ENCODE measurements around the gene SMPD3.
A peak's percentile ranks its signal among the peaks of the same experiment; 100 is the strongest.

The SMPD3 gene

DNA sequence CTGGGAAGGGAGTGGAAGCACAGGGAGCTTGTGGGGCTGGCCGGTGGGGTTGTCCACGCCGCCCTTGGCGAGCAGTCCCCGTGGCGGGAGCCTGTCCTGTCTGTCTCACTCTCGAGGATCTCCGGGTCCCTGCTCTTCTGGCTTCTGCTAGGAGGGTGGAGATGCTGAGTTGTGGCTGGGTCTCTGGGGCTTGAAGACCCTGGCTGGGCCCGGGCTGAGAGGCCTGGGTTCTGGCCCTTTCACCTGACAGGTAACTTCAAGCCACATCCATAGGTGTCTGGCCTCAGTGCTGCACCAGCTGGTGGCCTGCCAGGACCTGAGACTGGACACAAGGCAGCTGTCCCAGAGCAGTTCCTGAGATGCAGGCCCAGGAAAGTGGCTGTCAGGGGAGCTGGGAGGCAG is 90.8 kb downstream of the SMPD3 start:
- DNase-seq (ENCODE audit: low read depth in 2 of 2), result no peak

GRCh38 chr16:68356919-68357286 is 91.4 kb downstream of the SMPD3 start:
- DNase-seq (ENCODE audit: low read depth in 2 of 2), result no peak

DNA sequence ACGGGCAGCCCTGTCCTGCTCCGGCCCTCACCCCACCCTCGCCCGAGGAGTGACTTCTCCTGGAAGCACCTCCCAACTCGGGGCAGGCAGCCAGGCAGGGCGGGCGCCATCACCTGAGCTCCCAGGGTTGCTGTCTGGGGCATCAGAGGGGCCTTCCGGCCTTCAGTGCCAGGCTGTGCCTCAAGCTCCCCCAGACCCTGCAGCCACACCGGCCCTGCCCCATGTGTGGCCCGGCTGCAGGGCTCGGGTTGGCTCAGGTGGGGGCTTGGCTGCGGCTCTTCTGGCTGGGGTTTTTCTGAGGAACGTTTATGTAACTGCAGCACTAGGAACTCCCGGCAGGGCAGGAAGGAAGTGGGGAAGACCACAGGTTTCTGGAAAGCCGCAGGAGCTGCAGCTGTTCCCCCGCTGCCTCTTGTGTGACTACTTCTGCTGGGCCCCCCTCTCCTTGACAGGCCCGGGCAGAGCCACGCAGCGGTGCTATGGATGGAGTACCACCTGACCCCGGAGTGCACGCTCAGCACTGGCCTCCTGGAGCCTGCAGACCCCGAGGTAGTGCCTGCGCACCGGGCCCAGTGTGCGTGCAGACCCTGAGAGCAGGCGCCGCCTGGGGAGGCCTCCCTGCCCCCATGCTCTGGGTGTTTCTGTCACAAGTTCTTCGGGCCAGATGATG is 91.9 kb downstream of the SMPD3 start:
- peak; percentile 53 to 66 for DNase-seq (ENCODE audit: low read depth in 2 of 2)

- no peak for DNase-seq (ENCODE audit: low read depth in 2 of 2)
Observed at GRCh38 chr16:68355447-68356248, 92.7 kb downstream of the SMPD3 start.

- DNase-seq (ENCODE audit: low read depth in 2 of 2), result no peak
Observed at GRCh38 chr16:68354816-68355215, 93.5 kb downstream of the SMPD3 start.

DNA sequence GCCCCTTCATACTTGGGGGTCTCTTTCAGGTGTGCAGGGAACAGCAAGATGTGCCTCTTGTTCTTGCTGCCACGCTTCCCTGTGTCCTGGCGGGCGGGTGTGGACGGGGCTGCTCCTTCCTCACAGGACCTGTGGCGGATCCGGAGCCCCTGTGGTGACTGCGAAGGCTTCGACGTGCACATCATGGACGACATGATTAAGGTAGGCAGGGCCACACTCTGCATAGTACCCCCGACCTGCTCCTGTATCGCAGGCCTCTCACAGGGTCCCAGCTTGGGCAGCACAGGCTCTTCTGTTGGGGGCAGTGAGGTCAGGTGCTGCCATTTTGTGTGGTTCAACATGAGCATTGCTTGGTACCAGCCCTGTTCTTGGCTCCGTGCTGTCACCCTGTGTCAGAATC is 94.9 kb downstream of the SMPD3 start:
- no peak for DNase-seq (ENCODE audit: low read depth in 2 of 2)

DNA sequence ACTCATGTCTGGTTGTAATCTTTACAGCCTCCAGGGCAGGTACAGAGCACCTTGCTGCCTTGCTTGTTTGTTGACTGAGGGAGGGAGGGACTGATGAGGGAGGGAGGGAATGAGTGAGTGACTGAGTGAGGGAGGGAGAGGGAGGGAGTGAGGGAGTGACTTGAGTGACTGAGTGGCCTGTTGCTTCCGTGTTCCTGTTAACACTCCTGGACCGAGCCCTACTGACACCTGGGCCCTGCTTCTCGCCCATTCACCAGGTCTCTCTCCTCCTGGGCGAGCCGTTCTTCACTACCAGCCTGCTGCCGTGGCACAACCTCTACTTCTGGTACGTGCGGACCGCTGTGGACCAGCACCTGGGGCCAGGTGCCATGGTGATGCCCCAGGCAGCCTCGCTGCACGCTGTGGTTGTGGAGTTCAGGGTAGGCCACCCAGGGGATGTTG is 96.3 kb downstream of the SMPD3 start:
- DNase-seq (ENCODE audit: low read depth in 2 of 2), result no peak

DNA sequence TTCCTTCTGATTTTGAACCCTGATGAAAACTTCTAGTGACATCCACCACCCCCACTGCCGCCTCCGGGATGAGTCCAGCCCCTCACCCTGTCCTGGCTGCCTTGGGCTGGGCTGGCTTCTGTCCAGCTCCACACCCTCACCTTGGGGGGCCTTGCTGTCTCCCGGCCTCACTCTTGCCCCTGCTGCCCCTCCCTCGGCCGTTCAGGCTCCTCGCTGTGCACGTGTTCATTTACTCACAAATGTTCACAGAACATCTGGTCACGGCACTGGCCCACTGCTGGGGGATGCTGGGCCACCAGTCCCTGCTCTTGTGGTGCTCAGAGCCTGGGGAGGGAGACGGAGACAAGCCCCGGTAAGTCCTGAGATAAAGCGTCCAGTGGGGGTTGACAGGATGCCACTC is 96.8 kb downstream of the SMPD3 start:
- no peak for DNase-seq (ENCODE audit: low read depth in 2 of 2)

- DNase-seq (ENCODE audit: low read depth in 2 of 2), result no peak
Observed at GRCh38 chr16:68350813-68351350, 97.4 kb downstream of the SMPD3 start.

DNA sequence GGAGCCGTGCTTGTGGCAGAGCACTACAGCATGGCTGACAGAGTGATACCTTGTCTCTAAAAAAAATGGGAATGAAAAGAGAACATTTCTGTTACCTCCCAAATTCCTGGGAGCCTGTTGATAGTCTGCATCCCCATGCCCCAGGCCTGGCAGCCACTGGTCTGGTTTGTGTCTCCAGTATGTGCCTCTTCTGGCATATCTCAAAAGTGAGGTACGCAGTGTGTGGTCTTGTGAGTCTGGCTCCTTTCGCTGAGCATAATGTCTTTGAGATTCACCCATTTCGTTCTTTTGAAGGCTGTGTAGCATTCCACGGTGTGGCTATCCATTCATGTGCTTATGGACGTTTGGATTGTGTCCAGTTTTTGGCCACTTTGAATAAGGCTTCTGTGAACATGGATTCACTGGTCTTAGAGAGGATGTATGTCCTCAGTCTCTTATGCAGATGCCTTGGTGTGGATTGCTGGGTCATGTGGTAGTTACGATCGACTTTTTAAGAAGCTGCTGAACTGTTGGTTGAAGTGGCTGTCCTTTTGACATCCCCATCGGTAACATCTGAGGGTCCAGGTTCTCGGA is 98.4 kb downstream of the SMPD3 start:
- DNase-seq (ENCODE audit: low read depth in 2 of 2), result no peak

GRCh38 chr16:68348639-68349445 is 99.5 kb downstream of the SMPD3 start:
- no peak for DNase-seq (ENCODE audit: low read depth in 2 of 2)

GRCh38 chr16:68347605-68348004 is 100.7 kb downstream of the SMPD3 start:
- DNase-seq (ENCODE audit: low read depth in 2 of 2), result no peak

DNA sequence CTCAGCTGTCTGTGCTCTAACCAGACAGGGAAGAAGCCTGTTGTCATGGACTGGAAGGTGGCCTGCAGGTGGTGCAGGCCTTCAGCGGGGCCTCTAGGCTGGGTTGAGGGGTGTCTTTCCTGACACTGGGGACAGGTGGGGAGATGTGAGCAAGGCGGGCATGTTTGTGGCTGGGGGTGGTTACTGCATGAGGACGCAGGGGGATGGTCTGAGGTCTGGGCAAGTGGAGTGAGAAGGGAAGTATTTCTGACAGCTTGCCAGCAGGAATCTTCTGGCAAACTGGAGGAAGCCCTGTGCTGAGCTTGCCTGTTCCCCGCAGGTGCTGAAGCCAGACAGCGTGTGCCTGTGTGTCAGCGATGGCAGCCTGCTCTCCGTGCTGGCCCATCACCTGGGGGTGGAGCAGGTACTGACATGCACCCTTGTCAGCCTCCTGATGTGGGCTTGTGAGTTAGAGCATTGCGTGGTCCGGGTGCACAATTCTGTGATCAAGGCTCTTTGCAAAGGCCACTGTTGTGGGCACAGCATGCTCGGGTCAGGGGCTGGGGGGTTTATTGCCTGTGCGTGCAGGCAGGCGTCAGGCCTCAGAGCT is 101.3 kb downstream of the SMPD3 start:
- no peak for DNase-seq (ENCODE audit: low read depth in 2 of 2)

GRCh38 chr16:68345958-68346635 is 102.2 kb downstream of the SMPD3 start:
- DNase-seq (ENCODE audit: low read depth in 2 of 2), result no peak

DNA sequence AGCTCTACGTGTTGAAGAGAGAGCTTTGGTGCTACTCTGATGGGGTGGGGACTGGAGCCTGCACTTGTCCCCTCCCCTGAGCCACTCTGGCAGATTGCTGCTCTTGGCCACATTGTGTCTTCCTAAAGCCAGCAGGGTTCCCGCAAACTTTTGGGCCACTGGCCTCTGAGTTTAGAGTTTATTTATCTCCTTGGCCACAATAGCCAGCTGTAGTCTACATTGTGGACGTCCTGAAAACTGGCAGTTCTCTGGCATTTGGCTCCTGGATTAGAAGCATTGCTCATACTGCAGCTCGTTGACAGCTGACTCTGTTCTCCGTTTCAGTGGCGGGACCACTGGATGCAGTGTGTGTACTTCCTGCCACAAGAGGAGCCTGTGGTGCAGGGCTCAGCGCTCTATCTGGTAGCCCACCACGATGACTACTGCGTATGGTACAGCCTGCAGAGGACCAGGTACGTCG is 102.9 kb downstream of the SMPD3 start:
- DNase-seq (ENCODE audit: low read depth in 2 of 2), result no peak

DNA sequence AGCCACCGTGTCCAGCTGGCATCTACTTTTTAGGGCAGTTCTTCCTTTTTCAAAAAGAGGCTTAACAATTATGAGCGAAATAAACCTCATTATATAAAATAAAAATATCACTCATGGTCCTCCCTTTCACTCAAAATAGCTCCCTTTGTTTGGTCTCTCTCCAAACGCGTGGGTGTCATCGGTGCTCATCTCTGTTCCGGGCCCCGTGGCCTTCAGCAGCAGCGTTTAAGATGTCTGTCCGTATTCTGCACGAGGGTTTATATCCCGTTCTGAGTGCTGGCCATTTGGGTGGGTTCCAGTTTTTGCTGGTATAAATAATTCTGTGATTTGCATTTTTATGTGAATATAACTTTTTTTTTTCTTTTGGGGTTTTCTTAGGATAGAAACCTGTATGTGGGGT is 104.1 kb downstream of the SMPD3 start:
- no peak for DNase-seq (ENCODE audit: low read depth in 2 of 2)

GRCh38 chr16:68343137-68343536 is 105.2 kb downstream of the SMPD3 start:
- no peak for DNase-seq (ENCODE audit: low read depth in 2 of 2)

- DNase-seq (ENCODE audit: low read depth in 2 of 2), result no peak
Observed at GRCh38 chr16:68342620-68343019, 105.7 kb downstream of the SMPD3 start.

DNA sequence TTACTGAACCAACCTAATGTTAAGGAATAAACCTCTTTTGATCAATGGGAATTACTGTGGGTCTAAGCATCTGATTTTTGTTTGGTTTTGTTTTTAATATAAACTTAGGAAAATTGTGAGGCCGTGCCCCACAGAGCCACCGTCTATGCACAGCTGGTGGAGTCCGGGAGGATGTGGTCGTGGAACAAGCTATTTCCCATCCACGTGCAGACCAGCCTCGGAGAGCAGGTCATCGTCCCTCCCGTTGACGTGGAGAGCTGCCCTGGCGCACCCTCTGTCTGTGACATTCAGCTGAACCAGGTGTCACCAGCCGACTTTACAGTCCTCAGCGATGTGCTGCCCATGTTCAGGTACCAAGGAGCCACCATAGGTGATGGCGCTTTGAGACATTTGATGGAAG is 109.1 kb downstream of the SMPD3 start:
- DNase-seq (ENCODE audit: low read depth in 2 of 2), result no peak

DNA sequence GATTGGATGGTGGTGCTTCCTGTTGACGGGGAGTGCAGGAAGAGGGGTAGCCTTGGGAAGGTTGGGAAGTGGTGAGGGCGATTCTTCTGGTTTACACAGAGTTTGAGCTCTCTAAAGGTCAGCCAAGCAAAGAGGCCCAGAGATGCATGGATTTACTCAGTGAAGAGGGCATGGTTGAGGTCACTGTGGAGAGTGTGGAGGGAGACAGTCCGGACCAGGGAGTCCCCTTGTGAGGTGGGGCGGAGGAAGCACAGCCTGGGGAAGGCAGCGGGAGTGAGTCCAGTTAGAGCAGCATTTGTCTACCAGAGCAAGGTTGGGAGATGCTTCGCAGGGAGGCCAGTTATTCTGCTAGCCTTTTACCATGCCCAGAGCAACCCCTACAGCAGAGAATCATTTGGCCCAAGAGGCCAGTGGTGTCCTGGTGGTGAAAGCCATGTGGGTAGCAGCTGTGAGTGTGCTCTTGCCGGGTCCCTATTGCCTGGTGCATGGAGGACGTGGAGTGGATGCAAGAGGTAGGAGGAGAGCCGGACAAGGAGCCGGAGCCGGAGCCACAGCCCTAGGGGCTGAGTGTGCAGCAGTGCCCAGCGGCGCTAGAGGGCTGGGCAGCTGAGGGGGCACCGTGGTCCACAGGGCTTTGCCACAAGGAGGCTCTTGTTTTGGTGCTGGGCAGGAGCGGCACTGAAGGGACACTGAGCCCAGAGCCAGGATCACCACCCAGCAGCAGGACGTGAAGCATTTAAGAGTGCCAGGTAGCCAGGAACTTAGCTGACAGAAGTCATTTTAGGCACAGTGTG is 109.8 kb downstream of the SMPD3 start:
- no peak for DNase-seq (ENCODE audit: low read depth in 2 of 2)
